HepG2 (cell line): ENCODE measurements around the gene ZNF318. TPM values are rescaled to one million over a fixed set of nuclear protein-coding genes. Genes with fewer than 3 reads are reported as not detected.
"Not testable (repeated sequence)": the region's sequence is repeated elsewhere in the genome, so short reads cannot be mapped to it uniquely, and the experiment has no call there.

Source experiments
- ATAC-seq: fragments of 200-7000 bp; cut with Tn5 transposase; 3 replicates; pipeline ENCODE4 v1.9.1; 2020; ENCODE audit warnings: mild to moderate bottlenecking, moderate library complexity
- BruUV-seq: library from RNA; stranded (reverse); fragments of 400-500 nt; replicated peaks from 2 replicates; lab custom pipeline; 2021; lab: Mats Ljungman, UMichigan
- CTCF ChIA-PET: fragments of 300-600 bp; formaldehyde crosslinking; extraction: SDS; loops from one replicate; lab custom pipeline; 2021; ENCODE audit warnings: low total read pairs, inconsistent platforms, low intra/inter-chr PET ratio; lab: Yijun Ruan, JAX
- POLR2A ChIA-PET: fragments of 350-600 bp; sonication (Branson Sonifier 250); formaldehyde crosslinking; loops from one replicate; lab custom pipeline; 2020; ENCODE audit warnings: antibody characterized with exemption, inconsistent platforms; lab: Yijun Ruan, JAX
- DNase-seq: peaks from one replicate; pipeline ENCODE4 v3.0.0-alpha.2; 2015; ENCODE audit warnings: low spot score
- FAIRE-seq: peaks from 3 replicates; lab custom pipeline; 2011; peaks lifted over from hg19 to GRCh38; lab: Jason Lieb, UNC
- H2AFZ ChIP-seq: one replicate; pipeline ENCODE4 v1.6.1; 2011; ENCODE audit warnings: low read length, inconsistent platforms
- H3K27ac ChIP-seq: fragments of 300-600 bp; 3 replicates; pipeline ENCODE4 v1.8.0; 2011; ENCODE audit warnings: mixed run types, mild to moderate bottlenecking, mixed read lengths, low read length, inconsistent platforms; ENCODE audit not compliant: insufficient read depth; ENCODE audit errors: extremely low read length
- H3K27me3 ChIP-seq, 2 experiments: fragments of 200-600 bp in 1 of 2; 2 replicates in 1 of 2; 3 replicates in 1 of 2; pipeline versions ENCODE4 v1.6.0 to v1.8.0; 2011; ENCODE audit warnings: low read length in 2 of 2, mild to moderate bottlenecking in 2 of 2, moderate library complexity in 2 of 2, inconsistent platforms in 1 of 2; ENCODE audit not compliant: insufficient read depth in 2 of 2, control insufficient read depth in 1 of 2
- H3K36me3 ChIP-seq, 2 experiments: fragments of 200-600 bp in 1 of 2; replicated peaks in 1 of 2; 2 replicates in 1 of 2; 3 replicates in 1 of 2; pipeline versions ENCODE4 v1.5.1 to v1.8.0; 2011; ENCODE audit warnings: low read length in 2 of 2, inconsistent platforms in 1 of 2; ENCODE audit not compliant: insufficient read depth in 2 of 2, control insufficient read depth in 1 of 2
- H3K4me1 ChIP-seq: 2 replicates; pipeline ENCODE4 v1.5.1; 2012; ENCODE audit warnings: low read length, inconsistent platforms; ENCODE audit not compliant: insufficient read depth
- H3K4me2 ChIP-seq: 2 replicates; pipeline ENCODE4 v1.6.0; 2011; ENCODE audit warnings: low read depth, low read length, inconsistent platforms
- H3K4me3 ChIP-seq, 3 experiments: fragments of 200-600 bp in 1 of 3; sonication (generic), shearing (Covaris generic) in 1 of 3; replicated peaks in 1 of 3; 2 replicates each; pipeline ENCODE4 v1.5.1; 2011 to 2016; ENCODE audit warnings: low read length in 3 of 3, inconsistent platforms in 2 of 3, low read depth in 2 of 3, mild to moderate bottlenecking in 2 of 3, control low read depth in 1 of 3, mixed read lengths in 1 of 3; ENCODE audit not compliant: insufficient read depth in 1 of 3
- H3K79me2 ChIP-seq: one replicate; pipeline ENCODE4 v1.6.1; 2011; ENCODE audit warnings: low read length, inconsistent platforms; ENCODE audit not compliant: insufficient read depth
- H3K9ac ChIP-seq: 2 replicates; pipeline ENCODE4 v1.6.0; 2011; ENCODE audit warnings: mild to moderate bottlenecking, low read depth, low read length, inconsistent platforms; ENCODE audit not compliant: insufficient read depth
- H3K9me3 ChIP-seq: 2 replicates; pipeline ENCODE4 v1.5.1; 2012; ENCODE audit warnings: mild to moderate bottlenecking, low read length
- H4K20me1 ChIP-seq: 2 replicates; pipeline ENCODE4 v1.6.0; 2011; ENCODE audit warnings: inconsistent platforms, mild to moderate bottlenecking, low read length, moderate library complexity; ENCODE audit not compliant: insufficient read depth
- ARHGAP35 ChIP-seq: sonication (generic); formaldehyde crosslinking; IDR thresholded peaks from 2 replicates; pipeline ENCODE4 v1.9.0; 2022; ENCODE audit warnings: mild to moderate bottlenecking, inconsistent platforms, moderate library complexity, missing genetic modification reagents, borderline replicate concordance
- BATF2 ChIP-seq: sonication (generic); formaldehyde crosslinking; IDR thresholded peaks from 2 replicates; pipeline ENCODE4 v1.8.0; 2022; ENCODE audit warnings: mild to moderate bottlenecking, missing genetic modification reagents, moderate library complexity
- MAFF ChIP-seq: IDR thresholded peaks from 2 replicates; pipeline ENCODE4 v1.6.1; 2011; ENCODE audit warnings: low read depth, low read length, improper control_type of control experiment
- PAXIP1 ChIP-seq: sonication (generic); formaldehyde crosslinking; conservative IDR thresholded peaks from 2 replicates; pipeline ENCODE4 v1.4.0; 2020; ENCODE audit warnings: mild to moderate bottlenecking, missing genetic modification reagents, moderate library complexity
- SMYD3 ChIP-seq: sonication (generic); formaldehyde crosslinking; IDR thresholded peaks from 2 replicates; pipeline ENCODE4 v1.8.1; 2023; ENCODE audit warnings: mild to moderate bottlenecking, missing genetic modification reagents
- TFE3 ChIP-seq: IDR thresholded peaks from 2 replicates; pipeline ENCODE4 v1.6.1; 2016
- ZNF33B ChIP-seq: sonication (generic); formaldehyde crosslinking; IDR thresholded peaks from 2 replicates; pipeline ENCODE4 v1.5.1; 2020; ENCODE audit warnings: mild to moderate bottlenecking, missing genetic modification reagents
- ZNF441 ChIP-seq: sonication (generic); formaldehyde crosslinking; IDR thresholded peaks from 2 replicates; pipeline ENCODE4 v1.7.0; 2021; ENCODE audit warnings: missing genetic modification reagents, borderline replicate concordance
- ZNF512B ChIP-seq: sonication (generic); formaldehyde crosslinking; IDR thresholded peaks from 2 replicates; pipeline ENCODE4 v1.5.1; 2020; ENCODE audit warnings: missing genetic modification reagents, mild to moderate bottlenecking, borderline replicate concordance
- ZNF768 ChIP-seq: sonication (generic); formaldehyde crosslinking; IDR thresholded peaks from 2 replicates; pipeline ENCODE4 v1.4.0; 2020; ENCODE audit warnings: missing genetic modification reagents
- WGBS: methylation state at CpG from one replicate; pipeline ENCODE4 v1.1.6; 2017; ENCODE audit warnings: low lambda C conversion rate; 5-methylcytosine and 5-hydroxymethylcytosine counted together
- in situ Hi-C: cut with HindIII; loops from 2 replicates; pipeline ENCODE4 v1.10.0; 2017; ENCODE audit warnings: low pct_unique_long_range_greater_than_20kb; ENCODE audit not compliant: extremely low pct_ligation_motif_present
- intact Hi-C: fragments of 100-400 bp; cut with micrococcal nuclease; formaldehyde crosslinking; loops from one replicate; pipeline ENCODE4 v1.10.0; 2022; ENCODE audit not compliant: unreplicated experiment
- polyA plus RNA-seq, 8 experiments: library from polyadenylated mRNA; depleted of rRNA in 3 of 8; stranded (reverse) in 7 of 8; unstranded in 1 of 8; fragments of >200 nt; fragmentation: Illumina TruSeq in 4 of 8; extraction: Trizol in 4 of 8; gene quantifications; 2 replicates each; pipeline versions ENCODE4 v1.2.1 to v1.2.3, GENCODE V29; 2011 to 2016; ENCODE audit warnings: low read depth in 4 of 8, missing spikeins in 1 of 8, mixed read lengths in 1 of 8; ENCODE audit not compliant: insufficient read depth in 1 of 8
- total RNA-seq, 5 experiments: library from RNA; depleted of rRNA; stranded (reverse); fragments of >200 nt; fragmentation: Illumina TruSeq; extraction: Trizol; gene quantifications; 2 replicates each; pipeline ENCODE4 v1.2.3, GENCODE V29; 2016; ENCODE audit warnings: low read depth in 1 of 5

Gene ZNF318
- total and polyA plus RNA-seq, 2 of the 13 experiments (the other 11 are each of a cell fraction or from before 2014, with no cell fraction given) = 13.0 to 14.5 TPM

GRCh38 chr6:43412541-43412940 is 43.1 kb upstream of the ZNF318 start:
- no peak overlapping the region for H2AFZ ChIP-seq
- H3K27ac ChIP-seq = no peak overlapping the region
- CTCF ChIA-PET = no interaction called here
- H3K4me3 ChIP-seq = no peak overlapping the region
- peaks cover 0 to 13% of the 10 kb centered on the region in 2 experiments; a peak in 3 of 5 replicates for H3K27me3 ChIP-seq
- no peak for ATAC-seq
- intact Hi-C loops = no loop called here
- no peak for FAIRE-seq
- BruUV-seq = no TSS peak
- no peaks in the 10 kb centered on the region for H3K79me2 ChIP-seq
- no peaks in the 10 kb centered on the region for H4K20me1 ChIP-seq
- no peaks in the 10 kb centered on the region for H3K36me3 ChIP-seq
- no peaks in the 10 kb centered on the region for H3K4me1 ChIP-seq
- DNase-seq = no peak
- H3K9me3 ChIP-seq = no peaks in the 10 kb centered on the region
- WGBS = 50% methylated on average over 2 of the region's 5 CpGs
- in situ Hi-C loops = no loop called here
- TF ChIP-seq BATF2 (no peak), SMYD3 (no peak), ZNF441 (CRISPR knock-in tag) (no peak), ZNF768 (CRISPR knock-in tag) (no peak; the same call in 1 of the 2 replicates), PAXIP1 (CRISPR knock-in tag) (no peak), ARHGAP35 (CRISPR knock-in tag) (no peak), TFE3 (CRISPR knock-in tag) (no peak), ZNF33B (no peak), ZNF512B (CRISPR knock-in tag) (no peak), MAFF (no peak)
- no peak overlapping the region for H3K9ac ChIP-seq
- POLR2A ChIA-PET = no interaction called here
- no peak overlapping the region for H3K4me2 ChIP-seq

GRCh38 chr6:43410776-43411175 is 41.3 kb upstream of the ZNF318 start:
- POLR2A ChIA-PET, in situ Hi-C loops, DNase-seq: not testable (repeated sequence)

More at GRCh38 chr6:43410776-43411175, 41.3 kb upstream of the ZNF318 start:
- peaks cover 0 to 13% of the 10 kb centered on the region in 2 experiments; a peak in 3 of 5 replicates for H3K27me3 ChIP-seq
- H3K79me2 ChIP-seq, H4K20me1 ChIP-seq, BruUV-seq, H3K4me3 ChIP-seq, ATAC-seq, H3K36me3 ChIP-seq, H3K9me3 ChIP-seq, intact Hi-C loops, H3K27ac ChIP-seq, H3K4me1 ChIP-seq, H3K9ac ChIP-seq, H2AFZ ChIP-seq, FAIRE-seq, CTCF ChIA-PET, H3K4me2 ChIP-seq: not testable (repeated sequence)
- WGBS = 37% methylated on average over 1 of the region's 1 CpG
